ENCODE measurements around the gene PPCDC. TPM values are rescaled to one million over a fixed set of nuclear protein-coding genes. Genes with fewer than 3 reads are reported as not detected.

Gene PPCDC
- total RNA-seq, 4 donors from 2014 or later = 6.4 to 8.9 (median 7.4) TPM

- Histone ChIP-seq H3K36me3 (peaks cover 0 to 6% (median 0%) of the 10 kb centered on the region in 4 donors), H3K4me3 (no peak overlapping the region), H3K9me3 (no peaks in the 10 kb centered on the region), H3K4me1 (peaks cover 7 to 18% (median 11%) of the 10 kb centered on the region in 4 donors), H3K27me3 (no peaks in the 10 kb centered on the region), H3K27ac (replicated peaks in 1 of 4) (no peak overlapping the region)
- 94% methylated on average over 3 of the region's 3 CpGs for WGBS
- TF ChIP-seq POLR2AphosphoS5 (IDR thresholded peaks at IDR 0.05) (no peak), EP300 (IDR thresholded peaks at IDR 0.05) (no peak), POLR2A (IDR thresholded peaks at IDR 0.05; ENCODE audit: low read depth) (no peak), CTCF (IDR thresholded peaks at IDR 0.05) (no peak)
- DNase-seq (ENCODE audit: extremely low spot score) = no peak
- intact Hi-C loops (cut with DNase I) = loop anchor here (10.0 kb wide), 1 partner anchor 285 kb away; no protein-coding TSS in a partner anchor
Observed at GRCh38 chr15:75019916-75020315, 3.5 kb upstream of the PPCDC start.

DNA sequence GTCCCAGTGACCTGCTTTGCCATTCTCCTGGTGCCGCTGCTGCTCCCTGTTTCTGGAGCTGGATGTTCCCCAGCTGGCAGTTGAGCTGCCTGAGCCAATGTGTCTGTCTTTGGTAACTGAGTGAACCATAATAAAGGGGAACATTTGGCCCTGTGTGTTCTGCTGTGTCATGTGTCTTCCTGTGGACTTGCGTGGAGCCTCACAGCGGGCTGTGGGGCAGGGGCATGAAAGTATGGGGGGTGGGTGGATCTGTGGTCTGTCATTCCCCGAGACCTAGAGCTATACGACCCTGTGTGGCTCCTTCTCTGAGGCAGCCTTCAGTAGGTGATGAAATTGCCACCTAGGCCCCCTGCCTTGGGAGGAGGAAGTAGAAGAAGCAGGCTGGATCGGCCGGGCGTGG lies 2.0 kb upstream of the PPCDC start:
- H3K9me3 ChIP-seq = no peaks in the 10 kb centered on the region
- intact Hi-C loops (cut with DNase I) = loop anchor here (10.0 kb wide), 1 partner anchor 283 kb away; no protein-coding TSS in a partner anchor
- peaks cover 0 to 6% (median 0%) of the 10 kb centered on the region in 4 donors for H3K36me3 ChIP-seq
- no peak overlapping the region for H3K4me3 ChIP-seq
- H3K27ac ChIP-seq (replicated peaks in 1 of 4) = no peak overlapping the region
- H3K4me1 ChIP-seq = peaks cover 11 to 25% (median 15%) of the 10 kb centered on the region in 4 donors
- DNase-seq (ENCODE audit: extremely low spot score) = no peak
- TF ChIP-seq CTCF (IDR thresholded peaks at IDR 0.05) = no peak
- TF ChIP-seq POLR2AphosphoS5 (IDR thresholded peaks at IDR 0.05) = no peak
- TF ChIP-seq POLR2A (IDR thresholded peaks at IDR 0.05; ENCODE audit: low read depth) = no peak
- no peak for TF ChIP-seq EP300 (IDR thresholded peaks at IDR 0.05)
- 87% methylated on average over 8 of the region's 8 CpGs for WGBS
- H3K27me3 ChIP-seq = no peaks in the 10 kb centered on the region

DNA sequence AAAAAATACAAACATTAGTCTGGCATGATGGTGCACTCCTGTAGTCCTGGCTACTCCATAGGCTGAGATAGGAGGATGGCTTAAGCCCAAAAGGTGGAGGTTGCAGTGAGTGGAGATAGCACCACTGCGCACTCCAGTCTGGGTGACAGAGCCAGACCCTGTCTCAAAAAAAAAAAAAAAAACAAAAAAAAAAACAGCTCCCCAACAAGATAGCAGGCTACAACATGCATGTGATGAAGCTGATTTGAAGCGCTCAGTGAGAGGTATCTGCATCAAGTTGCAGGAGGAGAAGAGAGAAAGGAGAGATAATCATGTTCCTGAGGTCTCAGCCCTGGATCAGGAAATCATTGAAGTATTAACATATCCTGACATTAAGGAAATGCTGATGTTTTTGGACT lies 608 bp upstream of the PPCDC start:
- H3K36me3 ChIP-seq = peaks cover 0 to 2% (median 0%) of the 10 kb centered on the region in 4 donors
- TF ChIP-seq EP300 (IDR thresholded peaks at IDR 0.05) (no peak), POLR2A (IDR thresholded peaks at IDR 0.05; ENCODE audit: low read depth) (no peak), CTCF (IDR thresholded peaks at IDR 0.05) (no peak), POLR2AphosphoS5 (IDR thresholded peaks at IDR 0.05) (no peak)
- DNase-seq (ENCODE audit: extremely low spot score) = no peak
- peak overlapping the region in 3 of 4 donors; percentile 87 to 90 (median 88) for H3K27ac ChIP-seq (replicated peaks in 1 of 4)
- H3K9me3 ChIP-seq = no peaks in the 10 kb centered on the region
- WGBS = 100% methylated on average over 2 of the region's 2 CpGs
- H3K4me1 ChIP-seq = peaks cover 11 to 25% (median 15%) of the 10 kb centered on the region in 4 donors
- no peak overlapping the region for H3K4me3 ChIP-seq
- H3K27me3 ChIP-seq = no peaks in the 10 kb centered on the region
- intact Hi-C loops (cut with DNase I) = loop anchor here (10.0 kb wide), 1 partner anchor 282 kb away; no protein-coding TSS in a partner anchor

DNA sequence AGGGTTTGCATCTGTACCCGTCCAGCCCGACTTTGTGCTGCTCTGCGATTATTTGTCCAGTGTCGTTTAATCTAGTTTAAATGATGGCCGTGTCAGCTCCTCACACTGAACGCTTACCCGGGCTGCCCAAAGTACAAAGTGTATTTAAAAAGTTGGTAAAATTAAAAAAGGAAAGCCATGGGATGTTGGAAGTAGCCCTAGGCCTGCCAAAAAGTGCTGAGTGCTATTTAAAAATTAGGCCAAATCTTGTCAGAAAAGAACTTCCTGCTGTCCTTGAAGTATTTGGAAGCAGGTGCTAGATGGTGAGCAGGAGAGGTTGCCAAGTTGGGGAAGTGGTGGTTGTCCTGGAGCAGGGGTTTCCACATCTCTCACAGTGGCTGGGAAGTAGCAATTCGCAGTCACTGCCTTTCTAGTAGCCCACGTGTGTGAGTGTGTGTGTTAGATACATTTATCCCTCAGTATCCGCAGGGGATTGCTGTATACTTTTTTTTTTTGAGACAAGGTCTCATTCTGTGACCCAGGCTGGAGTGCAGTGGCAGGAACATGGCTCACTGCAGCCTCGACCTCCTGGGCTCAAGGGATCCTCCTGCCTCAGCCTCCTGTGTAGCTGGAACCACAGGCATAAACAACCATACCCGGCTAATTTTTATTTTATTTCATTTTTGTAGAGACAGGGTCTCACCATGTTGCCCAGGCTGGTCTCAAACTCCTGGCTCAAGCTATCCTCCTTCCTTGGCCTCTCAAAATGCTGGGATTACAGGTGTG lies 664 bp downstream of the PPCDC start:
- H3K27me3 ChIP-seq = no peaks in the 10 kb centered on the region
- intact Hi-C loops (cut with DNase I) = loop anchor here (10.0 kb wide), 1 partner anchor 281 kb away; no protein-coding TSS in a partner anchor
- peak overlapping the region; percentile 87 to 90 (median 88) for H3K27ac ChIP-seq (replicated peaks in 1 of 4)
- DNase-seq (ENCODE audit: extremely low spot score) = no peak
- WGBS = 11% methylated on average over 12 of the region's 12 CpGs
- peaks cover 15 to 34% (median 23%) of the 10 kb centered on the region in 4 donors for H3K4me1 ChIP-seq
- peaks cover 0 to 6% (median 0%) of the 10 kb centered on the region in 4 donors for H3K36me3 ChIP-seq
- H3K4me3 ChIP-seq = peak overlapping the region; percentile 75 to 90 (median 87)
- TF ChIP-seq EP300 (IDR thresholded peaks at IDR 0.05) = no peak
- no peak for TF ChIP-seq POLR2A (IDR thresholded peaks at IDR 0.05; ENCODE audit: low read depth)
- TF ChIP-seq CTCF (IDR thresholded peaks at IDR 0.05) = no peak
- TF ChIP-seq POLR2AphosphoS5 (IDR thresholded peaks at IDR 0.05) = no peak
- H3K9me3 ChIP-seq = no peaks in the 10 kb centered on the region

Measured in esophagus muscularis mucosa (tissue), 4 donors.